Hindlimb muscle (tissue), 1 donor: Measurements from ENCODE around the gene ST8SIA5. TPM values are rescaled to one million over a fixed set of nuclear protein-coding genes. Genes with fewer than 3 reads are reported as not detected.

Source experiments
- DNase-seq: peaks from one replicate; pipeline ENCODE4 v3.0.0-alpha.2; 2013
- polyA plus RNA-seq: library from polyadenylated mRNA; unstranded; fragments of 120-200 nt; gene quantifications from one replicate; pipeline ENCODE4 v1.2.1, GENCODE V29; 2013; ENCODE audit not compliant: insufficient read length

The ST8SIA5 gene
- polyA plus RNA-seq, 1 donor, result 6.9 TPM

- no peak for DNase-seq
Observed at GRCh38 chr18:46705521-46705920, 51.3 kb downstream of the ST8SIA5 start.

GRCh38 chr18:46704816-46705215 lies 52.0 kb downstream of the ST8SIA5 start:
- DNase-seq, result no peak

- no peak for DNase-seq
Observed at GRCh38 chr18:46704189-46704588, 52.7 kb downstream of the ST8SIA5 start.

GRCh38 chr18:46702471-46702870 lies 54.4 kb downstream of the ST8SIA5 start:
- no peak for DNase-seq

GRCh38 chr18:46700066-46700824 lies 56.6 kb downstream of the ST8SIA5 start:
- no peak for DNase-seq

- no peak for DNase-seq
Observed at GRCh38 chr18:46696702-46697101, 60.2 kb downstream of the ST8SIA5 start.

GRCh38 chr18:46696268-46696667 lies 60.6 kb downstream of the ST8SIA5 start:
- no peak for DNase-seq

GRCh38 chr18:46693996-46694395 lies 62.9 kb downstream of the ST8SIA5 start:
- no peak for DNase-seq

- DNase-seq, result no peak
Observed at GRCh38 chr18:46688853-46689525, 67.9 kb downstream of the ST8SIA5 start.

- DNase-seq, result no peak
Observed at GRCh38 chr18:46686186-46686585, 70.7 kb downstream of the ST8SIA5 start.

GRCh38 chr18:46683252-46683651 lies 73.6 kb downstream of the ST8SIA5 start:
- no peak for DNase-seq

- DNase-seq, result no peak
Observed at GRCh38 chr18:46680784-46681695, 75.8 kb downstream of the ST8SIA5 start.

- no peak for DNase-seq
Observed at GRCh38 chr18:46679846-46680598, 76.8 kb downstream of the ST8SIA5 start.

- no peak for DNase-seq
Observed at GRCh38 chr18:46678785-46679399, 78.0 kb downstream of the ST8SIA5 start.

- DNase-seq, result no peak
Observed at GRCh38 chr18:46678041-46678440, 78.8 kb downstream of the ST8SIA5 start.

GRCh38 chr18:46677611-46678010 lies 79.2 kb downstream of the ST8SIA5 start:
- DNase-seq, result no peak

- DNase-seq, result no peak
Observed at GRCh38 chr18:46676182-46676835, 80.5 kb downstream of the ST8SIA5 start.

- no peak for DNase-seq
Observed at GRCh38 chr18:46675112-46675511, 81.7 kb downstream of the ST8SIA5 start.

- DNase-seq, result no peak
Observed at GRCh38 chr18:46672062-46672970, 84.5 kb downstream of the ST8SIA5 start.

GRCh38 chr18:46668694-46669093 lies 88.2 kb downstream of the ST8SIA5 start:
- DNase-seq, result no peak
